Lower leg skin (tissue), 3 donors: ENCODE data around the gene TRPM1.

Experiments
- CTCF ChIP-seq, 3 donors: fragments of 450-650 bp; IDR thresholded peaks; one replicate each; pipeline ENCODE4 v1.5.1; 2016; ENCODE audit warnings: antibody characterized with exemption in 3 of 3, mild to moderate bottlenecking in 3 of 3, moderate library complexity in 2 of 3
- POLR2A ChIP-seq, 2 donors: fragments of 450-650 bp; IDR thresholded peaks; one replicate each; pipeline ENCODE4 v1.6.1; 2016 to 2017; ENCODE audit warnings: antibody characterized with exemption in 2 of 2, mild to moderate bottlenecking in 1 of 2, moderate library complexity in 1 of 2

- TF ChIP-seq CTCF (IDR thresholded peaks at IDR 0.05) = no peak
- no peak for TF ChIP-seq POLR2A (IDR thresholded peaks at IDR 0.05)
Measured at GRCh38 chr15:31096563-31096962, 5.0 kb downstream of the TRPM1 start.
